ENCODE results near the gene SERINC3. TPM values are rescaled to one million over a fixed set of nuclear protein-coding genes. Genes with fewer than 3 reads are reported as not detected.

The SERINC3 gene
- total and polyA plus RNA-seq, 2 of the 13 experiments (the other 11 are each of a cell fraction or from before 2014, with no cell fraction given), result 82.0 to 226 TPM

- TF ChIP-seq ATF5 (CRISPR knock-in tag; IDR thresholded peaks at IDR 0.05; ENCODE audit: low read depth) (peak; percentile 97; the same call in 1 of the 2 replicates), ZFP91 (CRISPR knock-in tag; IDR thresholded peaks at IDR 0.05; ENCODE audit: borderline replicate concordance) (peak; percentile 97), ZFP37 (CRISPR knock-in tag; IDR thresholded peaks at IDR 0.05; ENCODE audit: borderline replicate concordance) (0 out of 2 replicates have a peak, but pooled peaks have one; percentile 84), ZNF34 (CRISPR knock-in tag; IDR thresholded peaks at IDR 0.05; ENCODE audit: borderline replicate concordance) (peak; percentile 95; the same call in 1 of the 2 replicates), HMGA1 (CRISPR knock-in tag; conservative IDR thresholded peaks at IDR 0.05) (no peak), MNT (IDR thresholded peaks at IDR 0.05) (peak; percentile 54), ZNF619 (CRISPR knock-in tag; IDR thresholded peaks at IDR 0.05) (peak; percentile 99), ARID4A (CRISPR knock-in tag; IDR thresholded peaks at IDR 0.05; ENCODE audit: borderline replicate concordance) (peak; percentile 99), HNRNPUL1 (IDR thresholded peaks at IDR 0.05; ENCODE audit: low read depth, low read length) (0 out of 2 replicates have a peak, but pooled peaks have one; percentile 22), BCL6 (CRISPR knock-in tag; IDR thresholded peaks at IDR 0.05) (peak; percentile 66), GABPB1 (CRISPR knock-in tag; IDR thresholded peaks at IDR 0.05) (peak; percentile 100), PBX2 (CRISPR knock-in tag; IDR thresholded peaks at IDR 0.05) (no peak), PLSCR1 (CRISPR knock-in tag; IDR thresholded peaks at IDR 0.05; ENCODE audit: borderline replicate concordance) (peak; percentile 69; the same call in 1 of the 2 replicates), KAT8 (CRISPR knock-in tag; IDR thresholded peaks at IDR 0.05) (peak; percentile 99), AKAP8 (CRISPR knock-in tag; IDR thresholded peaks at IDR 0.05) (peak; percentile 97), THAP8 (CRISPR knock-in tag; IDR thresholded peaks at IDR 0.05; ENCODE audit: borderline replicate concordance) (no peak)
Observed at GRCh38 chr20:44475694-44476560, 45.9 kb downstream of the SERINC3 start, which contains the start of gene TTPAL (continued).
